HG03159 (cell line): ENCODE data around the gene TNF.
A peak's percentile ranks its signal among the peaks of the same experiment; 100 is the strongest.

Source experiments
- ATAC-seq: cut with Tn5 transposase; IDR thresholded peaks from one replicate; pipeline ENCODE4 v1.9.1; 2021; ENCODE audit warnings: mild to moderate bottlenecking, moderate library complexity; ENCODE audit not compliant: unreplicated experiment

TNF gene

GRCh38 chr6:31572041-31572911, 3.1 kb upstream of the TNF start, which contains the start of gene LTA:
TSS of gene LTA (plus strand) at chr6:31572289. CDS start at chr6:31572743, 454 bp downstream.
- peak; percentile 37 for ATAC-seq

- no peak for ATAC-seq
Measured at GRCh38 chr6:31573239-31574105, 1.9 kb upstream of the TNF start.

- no peak for ATAC-seq
Measured at GRCh38 chr6:31574106-31575061, 981 bp upstream of the TNF start.

- ATAC-seq = no peak
Measured at GRCh38 chr6:31575952-31576685, 754 bp downstream of the TNF start.

- no peak for ATAC-seq
Measured at GRCh38 chr6:31576897-31577578, 1.7 kb downstream of the TNF start.

GRCh38 chr6:31577579-31577966, 2.2 kb downstream of the TNF start:
- ATAC-seq = no peak

- no peak for ATAC-seq
Measured at GRCh38 chr6:31578184-31579118, 3.1 kb downstream of the TNF start.

- no peak for ATAC-seq
Measured at GRCh38 chr6:31579119-31579505, 3.7 kb downstream of the TNF start.

GRCh38 chr6:31579546-31580437, 4.4 kb downstream of the TNF start:
- no peak for ATAC-seq

- ATAC-seq = no peak
Measured at GRCh38 chr6:31580438-31580740, 5.0 kb downstream of the TNF start.

GRCh38 chr6:31580807-31581433, 5.6 kb downstream of the TNF start:
- peak; percentile 53 for ATAC-seq

GRCh38 chr6:31581434-31582229, 6.3 kb downstream of the TNF start:
- no peak for ATAC-seq

- ATAC-seq = no peak
Measured at GRCh38 chr6:31582230-31582643, 6.9 kb downstream of the TNF start, which contains the start of gene LTB. TSS of gene LTB (minus strand) at chr6:31582424. CDS start at chr6:31582417, 7 bp downstream.

- ATAC-seq = no peak
Measured at GRCh38 chr6:31585491-31585890, 10.1 kb downstream of the TNF start.

- ATAC-seq = no peak
Measured at GRCh38 chr6:31586008-31586407, 10.6 kb downstream of the TNF start, which contains the start of gene LST1. TSS of gene LST1 (plus strand) at chr6:31586277. CDS start at chr6:31587300, 1,023 bp downstream.
